Parathyroid adenoma (tissue), 2 donors: ENCODE data around the gene RTP5.

Experiments
- H2AFZ ChIP-seq: fragments of 300-600 bp; sonication (generic); one replicate; pipeline ENCODE4 v1.7.0; 2017; ENCODE audit warnings: antibody characterized with exemption, mild to moderate bottlenecking
- H3K27ac ChIP-seq: fragments of 300-600 bp; sonication (generic); one replicate; pipeline ENCODE4 v1.7.0; 2017
- H3K27me3 ChIP-seq: fragments of 300-600 bp; sonication (generic); one replicate; pipeline ENCODE4 v1.7.0; 2017; ENCODE audit warnings: low read length; ENCODE audit not compliant: control insufficient read depth, insufficient read depth
- H3K36me3 ChIP-seq: fragments of 300-600 bp; sonication (generic); one replicate; pipeline ENCODE4 v1.7.0; 2017; ENCODE audit warnings: low read length; ENCODE audit not compliant: control insufficient read depth, insufficient read depth
- H3K4me1 ChIP-seq: fragments of 300-600 bp; sonication (generic); one replicate; pipeline ENCODE4 v1.7.0; 2017; ENCODE audit warnings: control low read depth
- H3K4me2 ChIP-seq: fragments of 300-600 bp; sonication (generic); one replicate; pipeline ENCODE4 v1.7.0; 2017; ENCODE audit warnings: low read length
- H3K4me3 ChIP-seq: fragments of 300-600 bp; sonication (generic); one replicate; pipeline ENCODE4 v1.7.0; 2017; ENCODE audit warnings: low read depth, low read length
- H3K79me2 ChIP-seq: fragments of 300-600 bp; sonication (generic); one replicate; pipeline ENCODE4 v1.7.0; 2017; ENCODE audit warnings: control low read depth
- H3K9ac ChIP-seq: fragments of 300-600 bp; sonication (generic); one replicate; pipeline ENCODE4 v1.7.0; 2017; ENCODE audit warnings: mild to moderate bottlenecking
- H3K9me3 ChIP-seq: fragments of 300-600 bp; sonication (generic); one replicate; pipeline ENCODE4 v1.7.0; 2017; ENCODE audit warnings: low read length; ENCODE audit not compliant: control insufficient read depth
- TF ChIP-seq, protein P1 (sequence below): fragments of 300-600 bp; sonication (generic); IDR thresholded peaks from one replicate; pipeline ENCODE4 v1.7.0; 2017; ENCODE audit warnings: antibody characterized with exemption, mild to moderate bottlenecking
- donor health status: primary hyperparathyroidism.

The RTP5 gene

DNA sequence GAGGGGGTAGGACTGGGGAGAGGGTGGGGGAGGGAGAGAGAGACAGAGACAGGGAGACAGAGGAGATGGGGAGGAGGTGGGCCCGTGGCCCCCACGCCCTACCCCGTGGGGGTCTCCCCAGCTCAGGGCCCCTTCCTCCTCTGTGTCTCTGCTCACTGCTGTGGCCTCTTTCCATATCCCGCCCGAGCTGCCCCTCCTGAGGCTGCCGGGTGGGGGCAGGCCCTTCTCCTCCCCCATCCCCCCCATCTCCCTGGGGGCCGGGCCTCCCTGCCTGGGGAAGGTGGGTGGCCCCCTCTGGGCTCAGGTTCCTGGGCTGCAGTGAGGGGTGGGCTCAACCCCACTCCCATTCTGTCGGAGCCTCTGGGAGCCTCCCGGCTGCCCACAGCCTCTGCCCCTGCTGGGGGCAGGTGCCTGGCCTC is 10.5 kb upstream of the RTP5 start:
- Histone ChIP-seq H3K27ac (no peak overlapping the region), H3K36me3 (no peaks in the 10 kb centered on the region), H3K4me2 (no peak overlapping the region), H3K9me3 (no peaks in the 10 kb centered on the region), H3K79me2 (no peaks in the 10 kb centered on the region), H3K27me3 (no peaks in the 10 kb centered on the region), H3K4me3 (no peak overlapping the region), H3K9ac (no peak overlapping the region), H3K4me1 (peaks cover 7% of the 10 kb centered on the region), H2AFZ (no peak overlapping the region)
- TF ChIP-seq, protein P1, sequence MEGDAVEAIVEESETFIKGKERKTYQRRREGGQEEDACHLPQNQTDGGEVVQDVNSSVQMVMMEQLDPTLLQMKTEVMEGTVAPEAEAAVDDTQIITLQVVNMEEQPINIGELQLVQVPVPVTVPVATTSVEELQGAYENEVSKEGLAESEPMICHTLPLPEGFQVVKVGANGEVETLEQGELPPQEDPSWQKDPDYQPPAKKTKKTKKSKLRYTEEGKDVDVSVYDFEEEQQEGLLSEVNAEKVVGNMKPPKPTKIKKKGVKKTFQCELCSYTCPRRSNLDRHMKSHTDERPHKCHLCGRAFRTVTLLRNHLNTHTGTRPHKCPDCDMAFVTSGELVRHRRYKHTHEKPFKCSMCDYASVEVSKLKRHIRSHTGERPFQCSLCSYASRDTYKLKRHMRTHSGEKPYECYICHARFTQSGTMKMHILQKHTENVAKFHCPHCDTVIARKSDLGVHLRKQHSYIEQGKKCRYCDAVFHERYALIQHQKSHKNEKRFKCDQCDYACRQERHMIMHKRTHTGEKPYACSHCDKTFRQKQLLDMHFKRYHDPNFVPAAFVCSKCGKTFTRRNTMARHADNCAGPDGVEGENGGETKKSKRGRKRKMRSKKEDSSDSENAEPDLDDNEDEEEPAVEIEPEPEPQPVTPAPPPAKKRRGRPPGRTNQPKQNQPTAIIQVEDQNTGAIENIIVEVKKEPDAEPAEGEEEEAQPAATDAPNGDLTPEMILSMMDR, result no peak

DNA sequence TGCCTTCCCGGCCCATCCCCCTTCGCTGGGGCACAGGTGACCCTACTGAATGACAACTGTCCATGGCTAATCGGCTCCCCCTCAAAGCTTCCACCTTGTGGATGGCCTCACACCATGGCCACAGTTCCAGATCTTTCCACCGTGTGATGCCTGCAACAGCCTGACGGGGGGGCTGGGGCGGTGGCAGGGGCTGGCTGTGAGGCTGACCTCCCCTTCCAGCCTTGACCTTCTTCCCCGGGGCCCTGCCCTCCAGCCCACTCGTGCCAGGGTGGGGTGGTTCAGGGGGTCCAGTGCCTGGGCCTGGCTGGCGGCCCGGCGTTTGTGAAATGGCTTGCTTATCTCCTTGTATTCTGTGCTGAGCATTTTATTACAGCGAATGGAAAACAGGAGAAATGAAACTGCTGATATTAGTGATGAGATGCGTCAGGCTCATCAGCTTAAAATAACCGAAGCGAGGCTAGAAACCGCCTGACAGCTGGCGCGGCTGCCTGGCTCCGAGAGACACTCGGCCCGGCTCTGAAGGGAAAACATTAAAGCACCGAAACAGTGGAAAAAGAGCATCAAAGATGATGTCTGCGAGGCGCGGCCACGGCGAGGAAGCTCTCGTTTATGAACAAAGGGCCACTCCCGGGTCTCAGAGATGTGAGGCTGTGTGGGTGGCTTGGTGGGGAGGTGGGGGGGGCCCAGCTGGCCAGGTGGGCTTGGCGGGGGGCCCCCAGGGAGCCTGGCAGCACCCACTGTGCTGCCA is 9.9 kb upstream of the RTP5 start:
- Histone ChIP-seq H3K4me2 (peak overlapping the region; percentile 47), H3K27ac (peak overlapping the region; percentile 11), H3K9ac (no peak overlapping the region), H3K27me3 (no peaks in the 10 kb centered on the region), H2AFZ (peak overlapping the region; percentile 69), H3K9me3 (no peaks in the 10 kb centered on the region), H3K79me2 (no peaks in the 10 kb centered on the region), H3K36me3 (no peaks in the 10 kb centered on the region), H3K4me3 (no peak overlapping the region), H3K4me1 (peaks cover 7% of the 10 kb centered on the region)
- TF ChIP-seq, protein P1, result no peak

GRCh38 chr2:241860184-241861078 is 9.1 kb upstream of the RTP5 start:
- no peak overlapping the region for H3K27ac ChIP-seq
- TF ChIP-seq, protein P1, result no peak
- no peaks in the 10 kb centered on the region for H3K36me3 ChIP-seq
- no peak overlapping the region for H3K9ac ChIP-seq
- no peak overlapping the region for H3K4me3 ChIP-seq
- H3K79me2 ChIP-seq, result no peaks in the 10 kb centered on the region
- H3K4me1 ChIP-seq, result peaks cover 7% of the 10 kb centered on the region
- H3K27me3 ChIP-seq, result no peaks in the 10 kb centered on the region
- peak overlapping the region; percentile 47 for H3K4me2 ChIP-seq
- H2AFZ ChIP-seq, result peak overlapping the region; percentile 69
- H3K9me3 ChIP-seq, result no peaks in the 10 kb centered on the region

DNA sequence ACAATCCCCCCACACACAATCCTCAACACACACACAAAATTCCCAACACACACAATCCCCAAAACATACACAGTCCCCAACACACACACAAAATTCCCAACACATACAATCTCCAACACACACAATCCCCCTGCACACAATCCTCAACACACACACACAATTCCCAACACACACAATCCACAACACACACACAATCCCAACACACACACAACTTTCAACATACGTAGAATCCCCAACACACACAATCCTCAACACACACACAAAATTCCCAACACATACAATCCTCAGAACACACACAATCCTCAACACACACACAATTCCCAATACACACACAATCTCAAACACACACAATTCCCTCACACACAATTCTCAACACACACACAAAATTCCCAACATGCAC is 8.3 kb upstream of the RTP5 start:
- Histone ChIP-seq H3K4me2 (no peak overlapping the region), H2AFZ (no peak overlapping the region), H3K79me2 (no peaks in the 10 kb centered on the region), H3K4me3 (no peak overlapping the region), H3K9ac (no peak overlapping the region), H3K27ac (no peak overlapping the region), H3K27me3 (no peaks in the 10 kb centered on the region), H3K9me3 (no peaks in the 10 kb centered on the region), H3K4me1 (peaks cover 7% of the 10 kb centered on the region), H3K36me3 (no peaks in the 10 kb centered on the region)
- TF ChIP-seq, protein P1, result no peak
